BJ (cell line): ENCODE results near the gene CACNA2D4. TPM values are rescaled to one million over a fixed set of nuclear protein-coding genes. Genes with fewer than 3 reads are reported as not detected.

Experiments used
- CTCF ChIA-PET: fragments of 350-600 bp; formaldehyde crosslinking; extraction: SDS; loops from one replicate; lab custom pipeline; 2021; ENCODE audit warnings: antibody characterized with exemption, inconsistent platforms; lab: Yijun Ruan, JAX
- POLR2A ChIA-PET: fragments of 300-600 bp; sonication (Branson Sonifier 250); formaldehyde crosslinking; extraction: SDS; loops from one replicate; lab custom pipeline; 2021; ENCODE audit warnings: antibody characterized with exemption; lab: Charles Lee
- DNase-seq: peaks from one replicate; pipeline ENCODE4 v3.0.0-alpha.2; 2011; ENCODE audit warnings: low read depth
- H3K27me3 ChIP-seq: 2 replicates; pipeline ENCODE4 v1.6.0; 2011; ENCODE audit warnings: low read length; ENCODE audit not compliant: control insufficient read depth, insufficient read depth
- H3K36me3 ChIP-seq: 2 replicates; pipeline ENCODE4 v1.5.1; 2011; ENCODE audit warnings: low read length; ENCODE audit not compliant: control insufficient read depth, insufficient read depth
- H3K4me3 ChIP-seq: 2 replicates; pipeline ENCODE4 v1.5.1; 2011; ENCODE audit warnings: low read depth, mild to moderate bottlenecking, control low read depth, low read length
- CTCF ChIP-seq: IDR thresholded peaks from 2 replicates; pipeline ENCODE4 v1.5.1; 2011; ENCODE audit warnings: low read depth, mild to moderate bottlenecking, control low read depth, inconsistent platforms, low read length, moderate library complexity; ENCODE audit not compliant: insufficient read depth
- polyA plus RNA-seq: library from polyadenylated mRNA; depleted of rRNA; stranded (reverse); fragments of >200 nt; gene quantifications from 2 replicates; pipeline ENCODE4 v1.2.3, GENCODE V29; 2011

CACNA2D4 gene
- polyA plus RNA-seq, 1 experiment = 0.39 TPM

- no peaks in the 10 kb centered on the region for H3K36me3 ChIP-seq
- peaks cover 7% of the 10 kb centered on the region for H3K27me3 ChIP-seq
- no peak for TF ChIP-seq CTCF
- ChIA-PET POLR2A (no interaction called here), CTCF (interaction anchor here (1.4 kb wide), 1 partner anchor 132 kb away, joined by 3 read pairs; no protein-coding TSS in a partner anchor)
- no peak for DNase-seq
- H3K4me3 ChIP-seq = no peak overlapping the region
Observed at GRCh38 chr12:1808036-1808797, 110.2 kb downstream of the CACNA2D4 start.

GRCh38 chr12:1807087-1807860, 111.2 kb downstream of the CACNA2D4 start:
- no peak for TF ChIP-seq CTCF
- DNase-seq = no peak
- ChIA-PET CTCF (interaction anchor here (1.4 kb wide), 1 partner anchor 133 kb away, joined by 3 read pairs; no protein-coding TSS in a partner anchor), POLR2A (no interaction called here)
- Histone ChIP-seq H3K27me3 (peaks cover 7% of the 10 kb centered on the region; the same call in 1 of the 2 replicates), H3K36me3 (no peaks in the 10 kb centered on the region), H3K4me3 (no peak overlapping the region)

GRCh38 chr12:1806301-1807086, 112.0 kb downstream of the CACNA2D4 start:
- H3K27me3 ChIP-seq = peaks cover 2% of the 10 kb centered on the region; the same call in 1 of the 2 replicates
- H3K4me3 ChIP-seq = no peak overlapping the region
- POLR2A ChIA-PET = no interaction called here
- H3K36me3 ChIP-seq = no peaks in the 10 kb centered on the region
- no peak for DNase-seq
- CTCF ChIA-PET = no interaction called here
- no peak for TF ChIP-seq CTCF

- ChIA-PET POLR2A (no interaction called here), CTCF (no interaction called here)
- no peak for TF ChIP-seq CTCF
- no peak for DNase-seq
- Histone ChIP-seq H3K4me3 (no peak overlapping the region), H3K27me3 (peaks cover 2% of the 10 kb centered on the region; the same call in 1 of the 2 replicates), H3K36me3 (no peaks in the 10 kb centered on the region)
Observed at GRCh38 chr12:1805441-1806081, 112.9 kb downstream of the CACNA2D4 start.
